GM23248 (cell line): Measurements from ENCODE around the gene IQGAP3.

Experiments
- EZH2 ChIP-seq: fragments of 200-600 bp; sonication (generic); IDR thresholded peaks from 2 replicates; pipeline ENCODE4 v1.6.1; 2018; ENCODE audit warnings: antibody characterized with exemption, mild to moderate bottlenecking; ENCODE audit not compliant: insufficient read depth, poor library complexity, severe bottlenecking
- EZH2phosphoT487 ChIP-seq: fragments of 200-600 bp; sonication (generic); IDR thresholded peaks from 2 replicates; pipeline ENCODE4 v1.6.1; 2018; ENCODE audit warnings: antibody characterized with exemption, moderate library complexity, mild to moderate bottlenecking, low read depth; ENCODE audit not compliant: insufficient read depth

DNA sequence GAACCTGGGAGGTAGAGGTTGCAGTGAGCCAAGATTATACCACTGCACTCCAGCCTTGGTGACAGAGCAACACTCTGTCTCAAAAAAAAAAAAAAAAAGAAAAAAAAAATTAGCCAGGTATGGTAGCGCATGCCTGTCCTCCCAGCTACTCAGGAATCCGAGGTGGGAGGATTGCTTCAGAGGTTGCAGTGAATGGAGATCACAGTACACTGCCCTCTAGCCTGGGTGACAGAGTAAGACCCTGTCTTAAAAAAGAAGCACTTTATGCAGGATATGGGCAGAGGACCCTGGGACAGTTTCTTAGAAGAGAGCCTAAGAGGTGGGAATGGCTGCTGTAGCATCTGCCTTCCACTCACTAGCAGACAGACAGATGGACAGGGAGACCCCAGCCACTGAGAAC lies 23.0 kb downstream of the IQGAP3 start:
- TF ChIP-seq EZH2 (no peak), EZH2phosphoT487 (no peak)
